ENCODE measurements around the gene COX4I1.

COX4I1 gene

GRCh38 chr16:85799497-85800320 lies at the start of gene COX4I1, which contains the start of gene EMC8:
Gene COX4I1, plus strand, starts transcription at chr16:85799695. Its CDS starts 1,511 bp downstream, at chr16:85801206.
Gene EMC8, minus strand, starts transcription at chr16:85799544. Its CDS starts 249 bp downstream, at chr16:85799295.
- peak; percentile 92 for DNase-seq

- no peak for DNase-seq
Measured at GRCh38 chr16:85749771-85750145, 49.7 kb upstream of the COX4I1 start.

DNA sequence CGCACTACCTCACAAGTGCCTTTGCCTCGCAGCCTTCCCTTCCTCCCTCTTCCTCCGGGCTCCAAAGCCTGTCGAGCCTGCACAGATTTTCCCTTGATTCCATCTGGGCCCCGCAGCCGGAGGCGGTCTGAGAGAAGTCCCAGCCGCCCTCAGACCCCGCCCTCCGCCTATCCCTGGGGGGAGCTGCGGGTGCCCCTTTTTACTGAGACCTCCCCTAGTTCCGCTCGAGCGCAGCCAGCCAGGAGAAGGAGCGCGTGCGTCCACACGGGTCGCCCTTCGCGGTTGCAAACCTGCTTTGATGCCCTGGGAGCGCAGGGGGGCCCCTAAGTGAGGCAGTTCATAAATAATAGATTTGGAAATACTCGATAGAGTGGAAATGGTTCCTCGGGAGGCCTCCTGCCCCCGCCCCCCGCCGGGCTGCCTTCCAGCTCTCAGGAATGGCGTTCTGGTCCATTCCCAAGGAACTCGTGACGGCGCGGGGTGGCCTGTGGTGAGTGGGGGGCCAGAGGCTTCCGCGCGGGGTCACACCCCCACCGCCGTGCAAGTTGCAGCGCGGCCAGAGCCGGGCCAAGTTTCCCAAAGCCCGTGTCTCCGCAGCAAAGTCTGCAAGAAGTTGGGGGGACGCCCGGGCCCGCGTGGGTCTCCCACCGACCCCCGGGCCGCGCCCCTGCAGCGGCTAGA lies 49.2 kb upstream of the COX4I1 start:
- peak; percentile 81 for DNase-seq

DNA sequence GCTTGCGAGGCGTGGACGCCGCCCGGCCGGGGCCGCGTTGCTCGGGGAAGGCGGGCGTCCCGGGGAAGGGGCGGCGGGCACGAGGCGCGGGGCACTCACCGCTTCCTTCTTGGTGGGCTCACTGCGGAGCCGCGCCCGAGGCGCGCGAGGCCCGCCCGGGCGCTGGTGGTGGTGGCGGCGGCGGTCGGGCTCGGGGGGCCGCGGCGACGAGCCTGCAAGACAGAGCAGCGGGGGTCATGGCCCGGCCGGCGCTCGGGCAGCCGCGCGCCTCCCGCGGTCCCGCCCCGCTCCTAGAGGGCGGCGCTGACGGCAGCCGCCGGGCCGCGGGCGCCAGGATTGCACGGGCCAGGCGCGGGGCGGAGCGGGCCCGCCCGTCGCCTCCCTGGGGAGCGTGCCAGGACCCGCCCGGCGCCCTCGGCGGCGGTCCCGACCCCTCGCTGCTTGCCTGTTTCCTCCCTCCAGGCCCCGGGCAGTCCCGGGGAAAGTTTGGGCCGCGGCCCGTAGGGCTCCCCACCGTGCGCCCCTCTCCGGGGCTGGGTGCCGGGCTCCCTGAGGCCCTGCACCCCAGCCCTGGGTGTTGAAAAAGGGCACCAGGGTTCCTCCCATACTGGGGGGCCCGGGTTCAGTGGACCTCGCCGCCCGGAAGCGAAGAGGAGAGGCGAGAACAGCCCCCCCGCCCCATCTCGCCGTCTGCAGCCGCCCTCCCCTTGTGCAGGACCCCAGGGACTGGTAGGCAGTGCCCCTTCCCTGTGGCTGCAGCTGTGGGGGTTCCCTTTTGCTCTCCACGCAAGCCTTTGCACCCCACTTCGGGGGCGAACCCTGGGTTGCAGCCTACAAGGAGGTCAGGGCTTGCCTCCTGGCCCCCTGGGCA lies 48.4 kb upstream of the COX4I1 start, which contains the start of gene C16orf74:
Gene C16orf74, minus strand, starts transcription at position 270 of the 871 bp plus-strand sequence. CDS start 15,879 bp downstream, outside the sequence.
- peak; percentile 27 for DNase-seq

GRCh38 chr16:85751698-85752501 lies 47.6 kb upstream of the COX4I1 start:
- DNase-seq, result peak; percentile 66

DNA sequence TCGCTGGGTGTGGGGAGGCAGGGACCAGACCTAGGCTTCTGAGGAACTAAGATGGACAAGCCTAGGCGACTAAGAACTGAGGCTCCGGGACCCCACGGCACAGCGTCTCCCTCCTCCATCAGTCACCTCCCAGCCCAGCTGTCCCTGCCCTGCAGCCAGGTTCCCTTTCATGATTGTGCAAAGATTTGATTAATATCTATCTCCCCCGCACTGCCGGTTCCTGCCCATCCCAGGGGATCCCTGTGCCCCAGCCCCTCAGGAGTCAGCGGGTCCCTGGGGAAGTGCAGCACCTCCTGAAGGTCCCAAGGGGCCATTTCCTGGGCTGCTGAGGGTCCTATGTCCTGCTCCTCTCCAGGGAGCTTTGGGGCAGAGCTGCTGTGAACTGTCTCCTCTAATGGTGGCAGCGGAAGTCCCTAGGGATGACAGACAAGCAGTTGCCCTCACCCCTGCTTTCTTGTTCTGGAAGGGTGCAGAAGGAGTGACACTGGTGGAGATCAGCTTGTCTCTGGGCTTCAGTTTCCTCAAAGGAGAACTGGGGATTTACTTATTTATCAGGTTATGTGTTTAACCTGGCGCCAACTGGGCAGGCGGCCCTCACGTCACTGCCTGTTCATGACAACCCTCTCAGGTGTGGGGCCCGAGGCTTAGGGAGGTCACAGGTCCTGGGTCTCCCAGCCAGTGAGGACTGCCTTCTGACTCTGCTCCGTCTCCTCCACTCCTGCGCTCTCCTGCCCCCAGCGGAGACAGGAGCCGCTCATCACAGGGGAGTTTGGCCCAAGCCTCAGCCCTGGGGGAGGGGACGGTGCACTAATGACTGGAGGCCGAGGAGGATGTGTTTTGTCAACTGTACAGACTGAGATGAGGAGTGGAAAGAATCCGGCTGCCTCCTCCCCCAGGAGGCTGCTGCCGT lies 46.7 kb upstream of the COX4I1 start:
- DNase-seq, result peak; percentile 66

GRCh38 chr16:85753559-85753958 lies 45.9 kb upstream of the COX4I1 start:
- no peak for DNase-seq

- DNase-seq, result no peak
Measured at GRCh38 chr16:85753976-85754375, 45.5 kb upstream of the COX4I1 start.

DNA sequence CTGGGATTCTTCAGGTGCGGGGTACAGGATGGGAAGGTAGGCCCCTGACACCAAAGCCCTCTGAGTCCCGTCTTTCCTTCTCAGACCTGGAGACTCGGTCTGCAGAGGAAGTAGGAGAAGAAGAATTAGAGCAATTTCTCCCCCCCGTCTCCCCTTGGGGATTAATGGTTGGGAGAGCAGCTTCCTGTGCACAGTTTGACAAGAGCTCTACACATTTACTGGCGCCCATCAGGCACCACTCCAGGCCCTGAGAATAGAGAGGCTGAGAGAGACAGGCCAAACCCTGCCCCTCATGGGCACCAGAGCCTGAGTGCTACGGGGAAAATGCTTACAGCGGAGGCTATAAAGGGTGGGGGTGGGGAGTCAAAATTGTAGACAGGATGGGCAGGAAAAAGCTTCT lies 45.1 kb upstream of the COX4I1 start:
- peak; percentile 20 for DNase-seq

DNA sequence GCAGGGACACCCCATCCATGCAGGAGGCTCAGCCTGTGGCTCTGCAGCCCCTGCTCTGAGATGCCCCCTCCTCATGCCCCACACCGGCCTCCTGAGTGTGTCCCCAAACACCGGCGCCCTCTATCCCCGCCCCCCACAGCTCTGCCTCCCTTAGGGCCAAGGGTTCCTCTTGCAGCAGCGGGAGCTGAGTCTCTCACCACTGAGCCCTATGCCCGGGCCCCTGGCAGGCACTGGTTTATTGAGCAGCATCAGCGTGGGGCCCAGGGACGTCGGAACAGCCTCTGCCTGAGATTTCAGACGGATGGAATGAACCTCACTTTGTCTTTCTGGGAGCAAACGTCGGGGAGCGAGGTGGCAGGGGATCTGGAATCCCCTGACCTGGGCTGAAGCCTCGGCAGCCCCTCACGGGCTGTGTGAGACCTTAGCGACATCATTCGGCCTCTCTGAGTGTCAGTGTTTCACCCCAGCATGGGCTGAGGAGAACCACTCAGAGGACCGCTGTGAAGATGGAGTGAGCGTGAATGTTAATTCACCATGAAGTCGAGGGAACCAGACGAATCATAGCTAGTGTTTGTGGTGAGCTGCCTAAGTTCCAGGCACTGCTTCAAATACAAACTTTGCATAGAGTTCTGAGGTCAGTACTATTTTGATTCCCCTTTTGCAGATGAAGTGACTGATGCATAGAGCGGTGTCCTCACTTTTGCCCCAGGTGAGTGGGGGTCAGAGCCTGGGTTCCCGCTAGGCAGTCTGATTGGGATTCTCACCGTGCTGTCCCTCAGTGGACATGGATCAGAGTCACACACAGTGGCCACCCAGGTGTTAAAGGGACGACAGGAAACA lies 43.3 kb upstream of the COX4I1 start:
- DNase-seq, result no peak

DNA sequence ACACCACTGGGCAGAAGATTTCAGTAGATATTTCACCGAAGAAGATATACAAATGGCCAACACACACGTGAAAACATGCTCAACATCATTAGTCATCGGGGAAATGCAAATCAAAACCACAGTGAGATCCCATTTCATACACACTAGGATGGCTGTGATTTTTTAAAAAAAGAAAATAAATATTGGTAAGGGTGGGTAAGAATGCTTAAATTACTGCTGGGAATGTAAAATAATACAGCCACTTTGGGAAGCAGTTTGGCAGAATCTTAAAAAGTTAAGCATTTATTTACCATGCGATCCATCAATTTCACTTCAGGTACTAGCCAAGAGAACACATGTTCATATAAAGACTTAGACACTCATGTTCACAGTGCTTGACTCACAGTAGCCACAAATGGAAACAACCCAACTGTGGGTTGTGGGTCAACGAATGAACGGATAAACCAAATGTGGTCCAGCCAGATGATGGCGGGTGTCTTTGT lies 42.1 kb upstream of the COX4I1 start:
- peak; percentile 17 for DNase-seq

GRCh38 chr16:85759136-85759535 lies 40.4 kb upstream of the COX4I1 start:
- DNase-seq, result no peak

DNA sequence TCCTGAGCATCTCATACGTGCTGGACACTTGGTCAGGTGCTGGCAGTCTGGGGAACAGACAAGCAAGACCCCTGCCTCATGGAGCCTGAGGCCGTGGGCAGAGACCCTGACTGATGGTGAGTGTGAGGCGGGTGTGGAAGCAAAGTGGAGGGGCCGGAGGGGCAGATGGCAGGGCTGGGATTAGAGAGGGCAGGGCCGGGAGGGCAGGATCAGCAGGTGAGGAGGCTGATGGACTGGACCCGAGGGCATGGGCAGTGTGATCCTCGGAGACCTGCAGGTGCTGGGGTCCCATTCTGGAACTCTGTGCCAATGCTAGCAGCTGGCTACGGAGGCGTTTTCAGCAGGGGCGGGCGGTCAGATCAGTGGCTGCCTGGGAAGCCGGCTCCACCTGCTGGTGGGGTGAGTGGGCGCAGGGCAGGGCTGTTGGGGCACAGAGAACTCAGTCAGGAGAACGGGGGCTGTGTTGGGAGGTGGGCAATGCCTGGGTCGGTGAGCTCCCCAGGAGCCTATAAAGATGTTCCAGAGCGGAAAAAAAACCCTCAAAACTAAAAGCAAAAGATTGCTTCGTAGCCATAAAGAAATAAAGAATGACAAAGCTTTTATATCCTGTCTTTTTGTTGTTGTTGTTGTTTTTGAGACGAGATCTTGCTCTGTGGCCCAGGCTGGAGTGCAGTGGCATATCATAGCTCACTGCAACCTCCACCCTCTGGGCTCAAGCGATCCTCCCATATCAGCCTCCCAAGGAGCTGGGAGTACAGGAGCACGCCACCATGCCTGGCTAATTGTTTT lies 39.7 kb upstream of the COX4I1 start:
- peak; percentile 53 for DNase-seq

- DNase-seq, result no peak
Measured at GRCh38 chr16:85761861-85762260, 37.6 kb upstream of the COX4I1 start.

DNA sequence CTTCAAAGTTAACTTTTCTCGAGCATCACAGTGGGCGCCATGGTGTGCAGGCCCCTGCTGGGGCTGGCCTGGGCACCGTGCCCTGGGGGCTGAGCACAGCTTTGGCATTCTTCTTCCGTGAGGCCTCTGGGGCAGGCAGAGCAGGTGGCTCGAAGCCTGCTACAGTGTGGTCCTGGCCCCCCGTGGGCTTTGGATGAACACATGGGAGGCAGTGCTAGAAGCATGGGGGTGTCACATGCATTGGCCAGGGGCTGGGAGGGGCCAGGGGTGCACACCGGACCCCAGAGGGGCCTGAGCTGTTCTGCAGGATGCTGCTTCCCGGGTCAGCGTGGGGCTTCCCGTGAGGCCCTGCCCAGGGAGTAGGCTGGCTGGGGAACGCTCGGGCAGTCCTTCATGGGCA lies 36.5 kb upstream of the COX4I1 start:
- DNase-seq, result no peak

- DNase-seq, result no peak
Measured at GRCh38 chr16:85763616-85764015, 35.9 kb upstream of the COX4I1 start.

GRCh38 chr16:85765211-85765610 lies 34.3 kb upstream of the COX4I1 start:
- no peak for DNase-seq

GRCh38 chr16:85765767-85766166 lies 33.7 kb upstream of the COX4I1 start:
- DNase-seq, result no peak

DNA sequence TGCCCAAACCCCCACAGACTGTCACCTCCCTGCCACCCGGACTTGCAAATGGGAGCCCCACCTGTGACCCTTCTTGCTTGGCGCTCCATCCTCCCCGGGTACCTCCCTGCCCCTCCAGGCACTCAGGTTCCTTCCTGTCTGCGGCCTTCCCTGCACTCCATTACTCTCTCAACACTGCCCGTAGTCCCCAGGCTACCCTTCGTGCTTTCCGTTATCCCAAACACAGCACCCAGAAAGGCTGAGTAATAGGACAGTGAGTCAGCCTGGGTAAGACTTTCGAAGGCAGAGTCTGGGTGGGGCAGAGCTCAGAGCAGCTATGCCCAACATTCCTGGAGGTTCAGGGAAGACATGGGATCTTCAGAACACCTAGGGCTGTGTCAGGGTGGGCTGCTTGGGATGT lies 32.0 kb upstream of the COX4I1 start:
- no peak for DNase-seq

Data from NCI-H2171 treated with DMSO at 0.1 percent for 48 hours (cell line).